IPS-20b (cell line): ENCODE measurements around the gene C6orf62.
"Not testable (repeated sequence)": the region's sequence is repeated elsewhere in the genome, so short reads cannot be mapped to it uniquely, and the experiment has no call there.

Experiments used
- H3K27ac ChIP-seq: one replicate; pipeline ENCODE4 v1.5.1; 2013; ENCODE audit warnings: low read length
- H3K27me3 ChIP-seq: 2 replicates; pipeline ENCODE4 v1.6.1; 2013; ENCODE audit warnings: mild to moderate bottlenecking, low read length, inconsistent platforms; ENCODE audit not compliant: insufficient read depth
- H3K36me3 ChIP-seq: 2 replicates; pipeline ENCODE4 v1.6.1; 2013; ENCODE audit warnings: low read depth, mild to moderate bottlenecking, inconsistent platforms, low read length, moderate library complexity; ENCODE audit not compliant: insufficient read depth
- H3K4me1 ChIP-seq: 2 replicates; pipeline ENCODE4 v1.6.1; 2013; ENCODE audit warnings: mild to moderate bottlenecking, control low read depth, inconsistent platforms, low read length, moderate library complexity; ENCODE audit not compliant: insufficient read depth
- H3K4me3 ChIP-seq: 2 replicates; pipeline ENCODE4 v1.5.1; 2013; ENCODE audit warnings: mild to moderate bottlenecking, low read length, inconsistent platforms
- H3K9ac ChIP-seq: 2 replicates; pipeline ENCODE4 v1.6.1; 2013; ENCODE audit warnings: low read depth, mild to moderate bottlenecking, inconsistent platforms, low read length, moderate library complexity
- H3K9me3 ChIP-seq: 2 replicates; pipeline ENCODE4 v1.6.1; 2013; ENCODE audit warnings: mild to moderate bottlenecking, low read depth, low read length, inconsistent platforms; ENCODE audit not compliant: insufficient read depth

Gene C6orf62

GRCh38 chr6:24671077-24671476, 47.9 kb downstream of the C6orf62 start:
- peaks cover 59% of the 10 kb centered on the region for H3K9me3 ChIP-seq
- H3K27me3 ChIP-seq, H3K4me1 ChIP-seq, H3K9ac ChIP-seq, H3K27ac ChIP-seq, H3K4me3 ChIP-seq: not testable (repeated sequence)
- H3K36me3 ChIP-seq, result peaks cover 16% of the 10 kb centered on the region

GRCh38 chr6:24670492-24670891, 48.5 kb downstream of the C6orf62 start:
- H3K27ac ChIP-seq, H3K4me3 ChIP-seq, H3K9ac ChIP-seq, H3K4me1 ChIP-seq, H3K27me3 ChIP-seq: not testable (repeated sequence)
- peaks cover 59% of the 10 kb centered on the region for H3K9me3 ChIP-seq
- H3K36me3 ChIP-seq, result peaks cover 17% of the 10 kb centered on the region

GRCh38 chr6:24668997-24669361, 50.0 kb downstream of the C6orf62 start:
- Histone ChIP-seq H3K9me3 (peaks cover 49% of the 10 kb centered on the region), H3K27ac (no peak overlapping the region), H3K27me3 (no peaks in the 10 kb centered on the region)

GRCh38 chr6:24668066-24668996, 50.6 kb downstream of the C6orf62 start:
- H3K9ac ChIP-seq, H3K27me3 ChIP-seq, H3K27ac ChIP-seq, H3K4me1 ChIP-seq: not testable (repeated sequence)
- H3K4me3 ChIP-seq, result peak overlapping the region; percentile 100
- H3K36me3 ChIP-seq, result peaks cover 38% of the 10 kb centered on the region
- peaks cover 43% of the 10 kb centered on the region for H3K9me3 ChIP-seq

More at GRCh38 chr6:24668997-24669361, 50.0 kb downstream of the C6orf62 start:
- Histone ChIP-seq H3K36me3 (peaks cover 32% of the 10 kb centered on the region), H3K9ac (no peak overlapping the region), H3K4me3 (no peak overlapping the region), H3K4me1 (peaks cover 9% of the 10 kb centered on the region; the same call in 1 of the 2 replicates)

- Histone ChIP-seq H3K27me3 (no peaks in the 10 kb centered on the region), H3K9me3 (peaks cover 34% of the 10 kb centered on the region), H3K27ac (peak overlapping the region; percentile 84), H3K9ac (peak overlapping the region; percentile 98), H3K36me3 (peaks cover 48% of the 10 kb centered on the region), H3K4me3 (peak overlapping the region; percentile 100), H3K4me1 (peaks cover 9% of the 10 kb centered on the region; the same call in 1 of the 2 replicates)
Observed at GRCh38 chr6:24667378-24667803, 51.6 kb downstream of the C6orf62 start.

GRCh38 chr6:24666641-24667377, 52.1 kb downstream of the C6orf62 start, which contains the start of the genes ACOT13 and TDP2:
Gene ACOT13 (plus strand): TSS chr6:24667077. CDS start chr6:24667264, 187 bp downstream.
Gene TDP2 (minus strand): TSS chr6:24666899. CDS start chr6:24666862, 37 bp downstream.
- H3K9ac ChIP-seq, result peak within 1 kb of the TSS; percentile 98
- peak within 1 kb of the TSS; percentile 100 for H3K4me3 ChIP-seq
- peaks cover 9% of the 10 kb centered on the region; the same call in 1 of the 2 replicates for H3K4me1 ChIP-seq
- peaks cover 50% of the 10 kb centered on the region for H3K36me3 ChIP-seq
- H3K27ac ChIP-seq, result peak within 1 kb of the TSS; percentile 96
- H3K9me3 ChIP-seq, result peaks cover 31% of the 10 kb centered on the region
- H3K27me3 ChIP-seq, result no peaks in the 10 kb centered on the region

GRCh38 chr6:24666097-24666640, 52.8 kb downstream of the C6orf62 start:
- Histone ChIP-seq H3K4me1 (peaks cover 9% of the 10 kb centered on the region; the same call in 1 of the 2 replicates), H3K4me3 (peak overlapping the region; percentile 100), H3K36me3 (peaks cover 51% of the 10 kb centered on the region), H3K27me3 (no peaks in the 10 kb centered on the region), H3K9ac (peak overlapping the region; percentile 98), H3K27ac (peak overlapping the region; percentile 96), H3K9me3 (peaks cover 27% of the 10 kb centered on the region)

GRCh38 chr6:24664046-24664987, 54.6 kb downstream of the C6orf62 start:
- H3K27ac ChIP-seq, result no peak overlapping the region

GRCh38 chr6:24663189-24663588, 55.8 kb downstream of the C6orf62 start:
- Histone ChIP-seq H3K4me3 (no peak overlapping the region), H3K4me1 (peaks cover 19% of the 10 kb centered on the region; the same call in 1 of the 2 replicates), H3K27me3 (no peaks in the 10 kb centered on the region)

More at GRCh38 chr6:24664046-24664987, 54.6 kb downstream of the C6orf62 start:
- peaks cover 10% of the 10 kb centered on the region; the same call in 1 of the 2 replicates for H3K9me3 ChIP-seq
- H3K4me1 ChIP-seq, result peaks cover 16% of the 10 kb centered on the region; the same call in 1 of the 2 replicates
- peaks cover 51% of the 10 kb centered on the region for H3K36me3 ChIP-seq
- no peaks in the 10 kb centered on the region for H3K27me3 ChIP-seq
- H3K9ac ChIP-seq, result peak overlapping the region; percentile 98; the same call in 1 of the 2 replicates
- H3K4me3 ChIP-seq, result peak overlapping the region; percentile 100

GRCh38 chr6:24662236-24662635, 56.7 kb downstream of the C6orf62 start:
- Histone ChIP-seq H3K36me3 (peaks cover 63% of the 10 kb centered on the region), H3K9ac (no peak overlapping the region), H3K27me3 (no peaks in the 10 kb centered on the region), H3K4me3 (no peak overlapping the region), H3K9me3 (no peaks in the 10 kb centered on the region), H3K27ac (no peak overlapping the region), H3K4me1 (peaks cover 19% of the 10 kb centered on the region; the same call in 1 of the 2 replicates)

More at GRCh38 chr6:24663189-24663588, 55.8 kb downstream of the C6orf62 start:
- Histone ChIP-seq H3K9me3 (no peaks in the 10 kb centered on the region), H3K27ac (no peak overlapping the region), H3K9ac (no peak overlapping the region), H3K36me3 (peaks cover 55% of the 10 kb centered on the region)
